NCI-H82 (cell line): ENCODE data around the gene DOCK1.
"Not testable (repeated sequence)": the region's sequence is repeated elsewhere in the genome, so short reads cannot be mapped to it uniquely, and the experiment has no call there.

ENCODE experiments used
- DNase-seq: peaks from one replicate; lab custom pipeline; 2025; lab: John Stamatoyannopoulos, UW

The DOCK1 gene

DNA sequence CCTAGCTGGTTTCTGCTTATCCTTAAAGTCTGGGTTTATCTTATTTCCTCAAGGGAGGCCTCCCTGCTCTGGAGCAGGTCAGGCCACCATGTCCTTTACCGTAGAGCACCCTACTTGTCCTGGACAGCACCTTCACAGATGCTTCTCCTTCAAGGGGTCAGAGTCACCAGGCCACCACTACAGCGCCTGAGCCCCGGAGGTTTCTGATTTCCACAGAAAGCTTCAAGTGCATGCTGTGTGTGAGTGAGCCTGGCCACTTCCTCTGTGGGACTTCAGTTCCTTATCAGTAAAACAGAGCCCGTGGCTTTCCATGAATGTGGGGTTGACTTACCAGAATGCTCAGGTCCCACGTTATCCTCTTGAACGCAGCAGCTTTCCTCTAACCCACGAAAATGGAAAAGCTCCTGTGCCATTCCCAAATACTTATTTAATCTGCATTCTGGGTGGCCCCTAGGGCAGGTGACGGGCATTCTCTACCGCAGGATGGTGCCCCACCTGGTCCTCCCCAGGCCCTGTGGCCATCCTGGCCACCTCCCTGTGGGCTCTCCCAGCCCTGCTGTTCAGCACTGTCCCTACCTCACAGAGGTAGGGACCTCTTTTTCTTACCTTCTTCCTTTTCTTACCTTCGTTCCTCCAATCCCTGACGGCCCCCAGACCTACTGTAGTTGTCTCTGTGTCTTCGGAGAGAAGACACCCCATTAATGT, 1.4 kb upstream of the DOCK1 start:
- DNase-seq = no peak

- no peak for DNase-seq
Observed at GRCh38 chr10:126904516-126904817, 761 bp upstream of the DOCK1 start.

GRCh38 chr10:126905776-126906703, 812 bp downstream of the DOCK1 start:
- peak; percentile 25 for DNase-seq

DNA sequence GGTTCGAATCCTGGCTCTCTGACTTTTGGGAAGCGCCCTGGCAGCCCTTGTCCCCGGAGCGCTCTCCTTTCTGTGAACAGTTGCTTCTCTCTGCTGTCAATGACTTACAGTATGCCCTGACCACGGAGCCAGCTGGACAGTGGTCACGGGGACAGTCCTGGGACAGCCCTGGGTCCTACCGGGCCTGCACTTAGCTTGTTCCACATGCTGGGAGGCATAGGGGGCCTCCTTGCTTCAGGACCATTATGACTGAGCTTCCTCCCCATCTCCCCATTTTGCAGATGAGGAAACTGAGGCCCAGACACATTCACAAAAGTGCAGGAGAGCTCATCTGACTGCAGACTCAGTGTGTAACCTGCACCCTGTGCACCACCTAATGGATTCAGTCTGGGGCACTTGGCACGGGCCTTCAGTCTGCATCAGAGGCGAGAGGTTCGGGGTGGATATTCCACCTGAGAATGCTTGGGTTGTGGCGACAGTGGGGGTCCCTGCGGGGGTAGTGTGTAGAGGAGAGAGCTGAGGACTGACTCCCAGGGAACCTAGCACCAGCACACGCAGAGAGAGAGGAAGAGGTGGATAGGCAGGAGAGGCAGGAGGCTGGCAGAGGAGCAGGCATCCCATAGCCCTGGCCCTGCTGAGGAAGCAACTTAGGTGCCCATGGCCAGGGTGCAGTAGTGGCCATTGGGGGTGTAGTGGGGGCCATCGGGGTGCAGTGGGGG, 1.6 kb downstream of the DOCK1 start:
- no peak for DNase-seq

- no peak for DNase-seq
Observed at GRCh38 chr10:126907423-126907970, 2.3 kb downstream of the DOCK1 start.

- no peak for DNase-seq
Observed at GRCh38 chr10:126908225-126908624, 3.0 kb downstream of the DOCK1 start.

DNA sequence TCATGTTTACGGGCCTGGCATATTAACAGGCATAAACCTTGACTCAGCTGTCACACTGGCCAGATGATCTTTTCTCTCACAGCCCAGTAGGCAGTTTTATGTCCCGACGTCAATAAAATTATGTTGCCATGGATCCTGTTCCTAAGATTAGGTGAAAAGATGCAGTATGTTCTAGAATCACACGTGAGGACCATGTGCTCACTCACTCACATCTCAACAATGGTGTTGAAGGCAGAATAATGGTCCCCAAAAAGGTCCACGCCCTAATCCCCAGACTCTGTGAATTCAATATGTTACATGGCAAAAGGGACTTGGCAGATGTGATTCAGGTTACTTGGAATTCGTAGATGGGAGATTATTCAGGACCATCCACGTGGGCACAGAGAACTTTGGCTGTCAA, 3.5 kb downstream of the DOCK1 start:
- DNase-seq = no peak

GRCh38 chr10:126909147-126909546, 3.9 kb downstream of the DOCK1 start:
- DNase-seq = no peak

- DNase-seq = no peak
Observed at GRCh38 chr10:126910196-126910595, 5.0 kb downstream of the DOCK1 start.

DNA sequence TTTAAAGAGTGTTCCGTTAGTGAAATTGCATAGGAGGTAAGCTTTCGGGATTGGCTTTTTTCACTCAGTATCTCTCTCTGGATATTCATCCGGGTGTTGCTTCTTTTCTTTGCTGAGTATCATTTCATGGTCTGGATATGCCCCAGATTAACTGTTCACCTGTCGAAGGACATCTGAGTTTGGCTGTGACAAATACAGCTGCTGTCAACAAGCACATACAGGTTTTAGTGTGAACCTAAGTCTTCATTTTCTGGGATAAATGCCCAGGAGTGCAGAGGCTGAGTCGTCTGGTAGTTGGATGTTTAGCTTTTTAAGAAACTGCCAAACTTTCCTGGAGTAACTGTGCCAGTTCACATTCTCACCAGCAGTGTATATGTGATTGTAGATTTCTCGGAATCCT, 5.6 kb downstream of the DOCK1 start:
- DNase-seq = no peak

- no peak for DNase-seq
Observed at GRCh38 chr10:126911301-126911700, 6.1 kb downstream of the DOCK1 start.

DNA sequence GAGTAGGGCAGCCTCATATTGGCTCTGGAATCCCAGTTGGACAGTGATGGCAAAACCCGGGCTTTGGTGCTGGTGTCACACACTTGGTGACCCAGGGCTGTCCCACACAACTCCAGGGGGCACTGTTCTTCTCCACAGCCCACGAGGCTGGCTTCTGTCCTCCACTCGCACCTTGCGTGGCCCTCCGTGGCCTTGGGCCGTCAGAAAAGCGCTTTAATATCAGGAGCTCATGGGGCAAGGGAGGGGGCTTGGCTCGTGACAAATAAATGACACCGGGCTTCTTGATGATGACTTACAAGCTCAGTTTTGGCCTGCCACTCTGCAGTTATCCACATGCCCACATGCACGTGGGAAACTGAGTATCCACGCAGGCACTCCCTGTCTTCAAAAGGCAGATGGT, 8.1 kb downstream of the DOCK1 start:
- no peak for DNase-seq

DNA sequence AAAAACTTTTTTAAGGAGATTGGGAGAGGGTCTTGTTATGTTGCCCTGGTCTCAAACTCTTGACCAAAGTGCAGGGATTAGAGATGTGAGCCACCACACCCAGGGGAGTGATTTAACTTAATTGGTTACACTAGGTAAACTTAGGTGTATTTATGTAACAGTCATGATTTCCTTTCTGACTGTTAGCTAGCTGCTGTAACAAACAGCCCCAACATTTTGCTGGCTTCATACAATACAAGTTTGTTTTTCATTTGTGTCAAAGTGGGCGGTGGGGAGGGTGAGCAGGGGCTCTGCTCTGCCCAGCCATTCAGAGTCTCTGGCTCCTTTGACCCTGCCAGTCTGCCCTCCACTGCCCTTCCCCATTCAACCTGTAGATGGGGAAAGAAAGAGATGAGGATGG, 9.3 kb downstream of the DOCK1 start:
- DNase-seq = no peak

GRCh38 chr10:126916952-126917351, 11.7 kb downstream of the DOCK1 start:
- DNase-seq = not testable (repeated sequence)

- DNase-seq = no peak
Observed at GRCh38 chr10:126917375-126917774, 12.1 kb downstream of the DOCK1 start.

GRCh38 chr10:126917975-126918908, 13.0 kb downstream of the DOCK1 start:
- DNase-seq = no peak

- DNase-seq = no peak
Observed at GRCh38 chr10:126919426-126919825, 14.2 kb downstream of the DOCK1 start.

GRCh38 chr10:126921162-126921561, 15.9 kb downstream of the DOCK1 start:
- DNase-seq = no peak

DNA sequence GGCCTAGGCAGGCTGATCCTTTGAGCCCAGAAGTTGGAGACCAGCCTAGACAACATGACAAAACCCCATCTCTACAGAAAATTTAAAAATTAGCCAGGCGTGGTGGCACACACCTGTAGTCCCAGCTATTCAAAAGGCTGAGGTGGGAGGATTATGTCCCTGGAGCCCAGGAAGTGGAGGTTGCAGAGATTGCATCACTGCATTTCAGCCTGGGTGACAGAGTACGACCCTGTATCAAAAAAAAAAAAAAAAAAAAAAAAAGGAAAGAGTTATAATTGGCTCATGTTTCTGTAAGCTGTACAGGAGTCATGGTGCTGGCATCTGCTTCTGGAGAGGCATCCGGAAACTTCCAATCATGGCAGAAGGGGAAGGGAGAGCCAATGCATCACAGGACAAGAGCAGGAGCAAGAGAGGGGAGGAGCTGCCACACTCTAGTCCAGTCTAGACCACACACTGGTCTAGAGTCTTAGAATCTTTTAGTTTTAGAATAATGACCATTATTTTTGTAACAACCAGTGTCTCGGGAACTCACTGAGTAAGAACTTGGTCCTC, 16.8 kb downstream of the DOCK1 start:
- no peak for DNase-seq

GRCh38 chr10:126924180-126924914, 19.1 kb downstream of the DOCK1 start:
- DNase-seq = peak; percentile 21
